ENCODE results near the gene C20orf144. TPM values are rescaled to one million over a fixed set of nuclear protein-coding genes. Genes with fewer than 3 reads are reported as not detected.
A peak's percentile ranks its signal among the peaks of the same experiment; 100 is the strongest.

Gene C20orf144
- total RNA-seq, 1 experiment from 2014 or later = 0.12 TPM

GRCh38 chr20:33650111-33650752 is 11.9 kb upstream of the C20orf144 start:
- DNase-seq (ENCODE audit: low read depth) = no peak

GRCh38 chr20:33650753-33651561 is 11.2 kb upstream of the C20orf144 start:
- DNase-seq (ENCODE audit: low read depth) = no peak

GRCh38 chr20:33651562-33652048 is 10.5 kb upstream of the C20orf144 start:
- peak; percentile 67 for DNase-seq (ENCODE audit: low read depth)

GRCh38 chr20:33653218-33653899 is 8.8 kb upstream of the C20orf144 start:
- DNase-seq (ENCODE audit: low read depth) = peak; percentile 72

- DNase-seq (ENCODE audit: low read depth) = no peak
Observed at GRCh38 chr20:33653900-33654596, 8.1 kb upstream of the C20orf144 start.

GRCh38 chr20:33654680-33655161 is 7.4 kb upstream of the C20orf144 start:
- no peak for DNase-seq (ENCODE audit: low read depth)

GRCh38 chr20:33655164-33655563 is 7.0 kb upstream of the C20orf144 start:
- no peak for DNase-seq (ENCODE audit: low read depth)

GRCh38 chr20:33656010-33656782 is 5.9 kb upstream of the C20orf144 start:
- DNase-seq (ENCODE audit: low read depth) = no peak

- DNase-seq (ENCODE audit: low read depth) = no peak
Observed at GRCh38 chr20:33656783-33657703, 5.1 kb upstream of the C20orf144 start.

GRCh38 chr20:33657704-33658095 is 4.4 kb upstream of the C20orf144 start:
- no peak for DNase-seq (ENCODE audit: low read depth)

- no peak for DNase-seq (ENCODE audit: low read depth)
Observed at GRCh38 chr20:33658510-33658909, 3.6 kb upstream of the C20orf144 start.

- DNase-seq (ENCODE audit: low read depth) = no peak
Observed at GRCh38 chr20:33658929-33659328, 3.2 kb upstream of the C20orf144 start.

- DNase-seq (ENCODE audit: low read depth) = no peak
Observed at GRCh38 chr20:33659341-33660034, 2.6 kb upstream of the C20orf144 start.

GRCh38 chr20:33660035-33660684 is 2.0 kb upstream of the C20orf144 start:
- no peak for DNase-seq (ENCODE audit: low read depth)

- DNase-seq (ENCODE audit: low read depth) = no peak
Observed at GRCh38 chr20:33660685-33661058, 1.5 kb upstream of the C20orf144 start.

GRCh38 chr20:33663161-33664084 is 1.3 kb downstream of the C20orf144 start:
- peak; percentile 83 for DNase-seq (ENCODE audit: low read depth)

GRCh38 chr20:33664085-33664761 is 2.1 kb downstream of the C20orf144 start:
- no peak for DNase-seq (ENCODE audit: low read depth)

Data from M059J (cell line).